MM.1S (cell line): ENCODE measurements around the gene DISC1.
A peak's percentile ranks its signal among the peaks of the same experiment; 100 is the strongest.

ENCODE experiments used
- DNase-seq: peaks from one replicate; pipeline ENCODE4 v3.0.0-alpha.2; 2015
- H2AFZ ChIP-seq: fragments of 300-600 bp; sonication (generic); 2 replicates; pipeline ENCODE4 v1.6.0; 2016; ENCODE audit warnings: antibody characterized with exemption, low read length
- H3F3A ChIP-seq: fragments of 300-600 bp; sonication (generic); 2 replicates; pipeline ENCODE4 v1.6.1; 2016; ENCODE audit warnings: mild to moderate bottlenecking, antibody characterized with exemption, low read length, moderate library complexity, mixed read lengths; ENCODE audit not compliant: insufficient read depth
- H3K27ac ChIP-seq: fragments of 300-600 bp; sonication (generic); 2 replicates; pipeline ENCODE4 v1.5.1; 2016; ENCODE audit warnings: mild to moderate bottlenecking, low read length
- H3K27me3 ChIP-seq: fragments of 300-600 bp; sonication (generic); replicated peaks from 2 replicates; pipeline ENCODE4 v1.6.0; 2016; ENCODE audit warnings: low read length; ENCODE audit not compliant: insufficient read depth
- H3K36me3 ChIP-seq: fragments of 300-600 bp; sonication (generic); replicated peaks from 2 replicates; pipeline ENCODE4 v1.6.1; 2016; ENCODE audit warnings: mild to moderate bottlenecking, low read length, mixed read lengths; ENCODE audit not compliant: insufficient read depth
- H3K4me1 ChIP-seq: fragments of 300-600 bp; sonication (generic); 2 replicates; pipeline ENCODE4 v1.6.1; 2016; ENCODE audit warnings: low read length, mixed read lengths
- H3K4me2 ChIP-seq: fragments of 300-600 bp; sonication (generic); 2 replicates; pipeline ENCODE4 v1.6.0; 2016; ENCODE audit warnings: low read depth, low read length
- H3K4me3 ChIP-seq: fragments of 300-600 bp; sonication (generic); 2 replicates; pipeline ENCODE4 v1.5.1; 2016; ENCODE audit warnings: low read length, mixed read lengths
- H3K79me2 ChIP-seq: fragments of 300-600 bp; sonication (generic); 2 replicates; pipeline ENCODE4 v1.6.1; 2016; ENCODE audit warnings: mixed run types, low read length, mixed read lengths
- H3K9ac ChIP-seq: fragments of 300-600 bp; sonication (generic); 2 replicates; pipeline ENCODE4 v1.6.1; 2016; ENCODE audit warnings: low read length, mixed read lengths
- H3K9me2 ChIP-seq: fragments of 300-600 bp; sonication (generic); replicated peaks from 2 replicates; pipeline ENCODE4 v1.6.1; 2016; ENCODE audit warnings: mild to moderate bottlenecking, low read length, mixed read lengths; ENCODE audit not compliant: insufficient read depth
- H3K9me3 ChIP-seq: fragments of 300-600 bp; sonication (generic); replicated peaks from 2 replicates; pipeline ENCODE4 v1.6.1; 2016; ENCODE audit warnings: mild to moderate bottlenecking, low read length, mixed read lengths; ENCODE audit not compliant: insufficient read depth
- H4K20me1 ChIP-seq: fragments of 300-600 bp; sonication (generic); 2 replicates; pipeline ENCODE4 v1.6.1; 2016; ENCODE audit warnings: mild to moderate bottlenecking, low read length, moderate library complexity, mixed read lengths; ENCODE audit not compliant: insufficient read depth
- EZH2 ChIP-seq: fragments of 300-600 bp; sonication (generic); optimal IDR thresholded peaks from 2 replicates; pipeline ENCODE3; 2017; ENCODE audit warnings: low read depth, mild to moderate bottlenecking, antibody characterized with exemption, low read length, mixed read lengths
- EZH2phosphoT487 ChIP-seq: fragments of 300-600 bp; sonication (generic); IDR thresholded peaks from 2 replicates; pipeline ENCODE4 v1.6.1; 2018; ENCODE audit warnings: antibody characterized with exemption, low read length
- TF ChIP-seq, protein P1 (sequence below): fragments of 300-600 bp; sonication (generic); IDR thresholded peaks from 2 replicates; pipeline ENCODE4 v1.5.1; 2016; ENCODE audit warnings: antibody characterized with exemption, low read length, mixed read lengths

The DISC1 gene

DNA sequence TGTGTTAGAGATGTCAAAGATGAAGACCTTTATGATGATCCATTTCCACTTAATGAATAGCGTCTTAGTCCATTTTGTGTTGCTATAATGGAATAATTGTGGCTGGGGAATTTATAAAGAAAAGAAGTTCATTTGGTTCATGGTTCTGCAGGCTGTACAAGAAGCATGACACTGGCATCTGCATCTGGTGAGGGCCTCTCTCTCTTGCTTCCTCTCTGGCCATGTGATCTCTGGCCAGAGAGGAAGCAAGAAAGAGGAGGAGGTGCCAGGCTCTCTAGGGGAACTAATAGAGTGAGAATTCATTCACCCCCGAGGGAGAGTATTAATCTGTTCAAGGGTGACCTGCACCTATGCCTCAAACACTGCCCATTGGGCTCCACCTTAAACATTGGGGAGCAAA is 242.8 kb downstream of the DISC1 start:
- Histone ChIP-seq H3K27ac (no peak overlapping the region), H3F3A (no peaks in the 10 kb centered on the region), H3K27me3 (no peaks in the 10 kb centered on the region), H3K9me2 (no peaks in the 10 kb centered on the region), H2AFZ (no peak overlapping the region; the same call in 1 of the 2 replicates), H4K20me1 (no peaks in the 10 kb centered on the region), H3K79me2 (no peaks in the 10 kb centered on the region), H3K4me1 (peaks cover 10% of the 10 kb centered on the region), H3K4me2 (no peak overlapping the region), H3K9ac (no peak overlapping the region), H3K9me3 (no peaks in the 10 kb centered on the region), H3K4me3 (no peak overlapping the region), H3K36me3 (no peaks in the 10 kb centered on the region)
- peak; percentile 37 for DNase-seq
- TF ChIP-seq EZH2 (no peak), EZH2phosphoT487 (no peak)
- TF ChIP-seq, protein P1, sequence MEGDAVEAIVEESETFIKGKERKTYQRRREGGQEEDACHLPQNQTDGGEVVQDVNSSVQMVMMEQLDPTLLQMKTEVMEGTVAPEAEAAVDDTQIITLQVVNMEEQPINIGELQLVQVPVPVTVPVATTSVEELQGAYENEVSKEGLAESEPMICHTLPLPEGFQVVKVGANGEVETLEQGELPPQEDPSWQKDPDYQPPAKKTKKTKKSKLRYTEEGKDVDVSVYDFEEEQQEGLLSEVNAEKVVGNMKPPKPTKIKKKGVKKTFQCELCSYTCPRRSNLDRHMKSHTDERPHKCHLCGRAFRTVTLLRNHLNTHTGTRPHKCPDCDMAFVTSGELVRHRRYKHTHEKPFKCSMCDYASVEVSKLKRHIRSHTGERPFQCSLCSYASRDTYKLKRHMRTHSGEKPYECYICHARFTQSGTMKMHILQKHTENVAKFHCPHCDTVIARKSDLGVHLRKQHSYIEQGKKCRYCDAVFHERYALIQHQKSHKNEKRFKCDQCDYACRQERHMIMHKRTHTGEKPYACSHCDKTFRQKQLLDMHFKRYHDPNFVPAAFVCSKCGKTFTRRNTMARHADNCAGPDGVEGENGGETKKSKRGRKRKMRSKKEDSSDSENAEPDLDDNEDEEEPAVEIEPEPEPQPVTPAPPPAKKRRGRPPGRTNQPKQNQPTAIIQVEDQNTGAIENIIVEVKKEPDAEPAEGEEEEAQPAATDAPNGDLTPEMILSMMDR, result no peak

DNA sequence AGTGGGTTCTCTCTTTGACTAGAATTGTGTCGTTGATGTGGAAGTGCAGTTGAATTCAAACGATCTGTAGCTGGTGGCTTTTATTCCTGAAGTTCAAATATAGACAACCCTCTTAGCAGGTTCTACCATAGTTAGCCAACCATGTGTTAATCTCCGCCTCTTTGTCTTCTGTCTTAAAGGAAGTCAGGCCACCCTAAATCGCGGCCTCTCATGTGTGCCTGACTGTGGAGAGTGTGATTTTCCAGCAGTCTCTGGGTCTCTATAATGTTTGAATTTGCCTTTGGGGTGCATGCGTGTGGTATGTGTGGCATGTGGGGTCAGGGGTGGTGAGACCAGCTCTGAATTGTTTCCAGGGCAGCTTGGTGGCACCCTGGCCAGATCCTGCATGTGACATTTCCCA is 244.9 kb downstream of the DISC1 start:
- Histone ChIP-seq H3K4me1 (peaks cover 10% of the 10 kb centered on the region), H3K9me3 (no peaks in the 10 kb centered on the region), H4K20me1 (no peaks in the 10 kb centered on the region), H3K4me3 (no peak overlapping the region), H3K27ac (no peak overlapping the region), H3K27me3 (no peaks in the 10 kb centered on the region), H3F3A (no peaks in the 10 kb centered on the region), H3K4me2 (no peak overlapping the region), H3K9me2 (no peaks in the 10 kb centered on the region), H3K36me3 (no peaks in the 10 kb centered on the region), H2AFZ (no peak overlapping the region), H3K79me2 (no peaks in the 10 kb centered on the region), H3K9ac (no peak overlapping the region)
- TF ChIP-seq EZH2phosphoT487 (no peak), EZH2 (no peak)
- TF ChIP-seq, protein P1, result no peak
- DNase-seq, result no peak

DNA sequence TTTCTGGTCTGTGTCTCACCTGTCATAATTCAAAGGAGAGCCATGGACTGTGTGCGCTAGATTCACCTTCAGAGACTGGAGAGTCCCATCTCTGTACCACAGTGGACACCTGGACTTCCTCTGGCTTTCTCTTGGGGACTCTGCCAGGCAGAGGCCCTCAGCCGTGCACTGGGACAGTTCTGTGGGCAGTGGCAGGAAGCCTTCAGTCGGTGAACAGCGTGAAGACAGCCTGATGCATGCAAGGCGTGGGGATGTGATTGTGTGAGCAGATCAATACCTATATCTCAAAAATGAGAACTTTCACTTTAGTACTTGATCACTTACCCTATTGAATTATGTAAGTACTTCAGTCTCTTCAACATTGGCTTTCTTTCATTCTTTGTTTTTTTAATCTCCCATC is 245.3 kb downstream of the DISC1 start:
- Histone ChIP-seq H3K79me2 (no peaks in the 10 kb centered on the region), H3K27ac (no peak overlapping the region), H3K36me3 (no peaks in the 10 kb centered on the region), H3K4me3 (no peak overlapping the region), H3K9ac (no peak overlapping the region), H3K9me3 (no peaks in the 10 kb centered on the region), H3K4me1 (peaks cover 10% of the 10 kb centered on the region), H3K27me3 (no peaks in the 10 kb centered on the region), H3K4me2 (no peak overlapping the region), H3K9me2 (no peaks in the 10 kb centered on the region), H2AFZ (no peak overlapping the region), H4K20me1 (no peaks in the 10 kb centered on the region), H3F3A (no peaks in the 10 kb centered on the region)
- TF ChIP-seq EZH2, result no peak
- TF ChIP-seq, protein P1, result no peak
- no peak for TF ChIP-seq EZH2phosphoT487
- no peak for DNase-seq
